HG03342 (cell line): ENCODE results near the gene ELFN2.
"Not testable (repeated sequence)": the region's sequence is repeated elsewhere in the genome, so short reads cannot be mapped to it uniquely, and the experiment has no call there.

Experiments
- ATAC-seq: cut with Tn5 transposase; IDR thresholded peaks from one replicate; pipeline ENCODE4 v1.9.1; 2021; ENCODE audit warnings: mild to moderate bottlenecking, moderate library complexity; ENCODE audit not compliant: unreplicated experiment

Gene ELFN2

DNA sequence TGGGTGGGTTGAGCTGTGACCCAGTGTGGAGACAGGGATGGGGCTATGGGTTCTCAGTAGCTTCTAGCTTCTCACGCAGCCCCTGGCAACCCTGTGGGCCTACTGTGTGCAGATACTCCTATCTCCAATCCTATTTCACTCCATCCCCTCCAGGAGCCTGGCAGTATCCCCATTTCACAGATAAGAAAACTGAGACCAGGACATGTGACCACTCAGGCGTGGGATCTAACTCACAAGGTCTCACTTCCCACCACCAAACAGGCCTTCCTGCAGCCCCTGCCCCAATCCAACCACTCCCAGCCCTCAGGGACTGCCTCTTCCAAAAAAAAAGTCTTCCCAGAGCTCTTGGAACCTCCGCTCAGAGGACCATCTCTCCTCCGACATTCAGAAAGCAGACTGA lies 15.6 kb downstream of the ELFN2 start:
- ATAC-seq, result no peak

DNA sequence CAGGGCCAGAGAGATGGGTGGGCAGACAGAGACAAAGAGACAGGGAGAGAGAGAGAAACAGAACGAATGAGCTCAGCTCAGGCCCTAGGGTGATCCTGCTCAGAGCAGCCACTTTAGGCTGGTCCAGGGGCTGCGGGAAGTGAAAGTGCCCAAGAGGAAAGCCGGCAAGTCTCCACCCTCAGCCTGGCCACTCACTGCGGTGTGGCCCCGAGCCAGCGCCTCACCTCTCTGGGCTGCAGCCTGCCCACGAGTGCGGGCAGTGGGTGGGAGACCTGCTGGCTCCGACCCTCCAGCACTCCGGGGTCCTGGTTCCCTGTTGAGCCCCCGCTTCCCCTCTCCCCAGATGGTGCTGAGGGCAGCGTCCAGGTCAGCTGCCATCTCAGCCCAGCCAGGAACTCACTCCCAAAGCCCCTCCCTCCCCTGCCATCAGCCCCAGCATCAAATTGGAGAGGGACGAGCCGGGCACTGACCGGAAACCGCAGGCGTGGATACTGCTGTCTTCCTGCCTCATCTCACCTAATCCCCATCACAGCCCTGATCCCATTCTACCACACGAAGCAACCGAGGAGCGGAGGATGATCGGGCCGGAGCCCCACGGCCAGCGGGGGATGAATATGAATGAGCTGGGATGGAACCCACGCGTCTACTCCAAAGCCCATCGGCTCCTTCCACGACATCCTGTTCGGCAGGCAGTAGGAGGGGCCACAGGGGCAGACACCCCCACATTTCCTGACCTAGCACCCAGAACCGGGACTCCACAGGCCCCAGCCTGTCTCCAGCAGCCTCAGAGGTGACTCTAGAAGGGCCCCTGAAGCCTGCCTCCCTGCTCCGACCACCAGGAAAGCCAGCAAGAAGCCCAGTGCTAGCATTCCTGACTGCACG lies 16.9 kb downstream of the ELFN2 start:
- ATAC-seq, result no peak

DNA sequence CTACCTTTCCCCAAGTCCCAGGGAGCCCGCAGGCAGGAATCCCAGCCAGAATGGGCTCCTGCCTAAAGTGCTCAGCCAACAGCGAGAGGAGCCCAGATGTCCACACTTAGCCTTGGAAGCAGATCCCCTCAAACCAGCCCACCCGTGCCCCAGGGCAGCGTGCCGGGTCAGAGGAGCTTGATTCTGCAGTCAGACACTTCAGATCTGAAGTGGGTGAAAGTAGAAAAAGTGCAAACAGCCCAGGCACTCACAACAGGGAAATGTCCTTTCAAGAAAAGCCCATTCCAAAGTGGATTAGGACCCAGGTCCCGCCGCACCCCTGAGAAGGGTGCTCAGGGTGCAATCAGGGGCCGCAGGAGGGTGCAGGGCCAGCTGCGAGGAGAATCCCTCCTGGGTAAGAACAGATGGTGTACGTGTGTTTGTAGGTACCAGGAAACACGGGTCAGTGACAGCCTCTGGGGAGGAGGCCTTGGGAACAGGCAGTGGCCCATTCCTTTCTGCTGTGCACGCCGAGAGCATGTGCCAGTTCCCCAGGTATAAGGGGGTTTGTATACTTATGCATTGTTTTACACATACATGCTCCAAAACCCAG lies 17.7 kb downstream of the ELFN2 start:
- ATAC-seq, result no peak

DNA sequence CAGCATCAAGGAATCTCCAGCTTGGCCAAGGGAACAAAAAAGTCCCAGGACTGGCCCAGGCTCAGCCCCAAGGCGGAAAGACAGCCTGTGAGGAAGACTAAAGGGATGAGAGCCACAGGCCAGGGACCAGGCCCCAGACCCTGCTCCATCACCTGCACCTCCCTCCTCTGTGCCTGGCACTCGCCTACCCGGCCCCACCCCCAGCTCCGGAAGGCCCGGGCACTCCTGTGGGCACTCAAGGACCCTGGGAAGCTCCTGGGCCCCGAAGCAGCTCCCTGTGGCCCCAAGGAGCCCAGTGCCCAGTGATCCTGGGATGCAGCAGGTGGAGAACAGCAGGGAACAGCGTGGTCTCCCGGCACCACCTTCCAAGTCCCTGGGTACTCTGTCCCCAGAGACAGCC lies 18.2 kb downstream of the ELFN2 start:
- ATAC-seq, result no peak

DNA sequence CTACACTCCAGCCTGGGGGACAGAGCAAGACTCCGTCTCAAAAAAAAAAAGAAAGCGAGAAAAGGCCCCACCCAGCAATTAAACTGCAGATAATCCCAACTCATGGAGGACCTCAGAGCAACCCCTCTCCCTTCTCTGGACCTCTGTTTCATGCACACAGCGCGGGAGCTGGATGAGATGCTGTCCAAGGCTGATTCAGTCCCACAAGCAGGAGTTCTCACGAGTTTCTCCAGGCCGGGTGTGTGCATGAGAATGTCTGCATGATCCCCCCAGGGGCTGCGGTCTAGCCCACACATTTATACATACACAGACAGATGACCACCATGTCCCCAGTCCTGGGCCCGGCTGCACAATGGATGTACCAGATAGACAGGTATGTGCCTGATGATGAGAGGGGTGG lies 19.4 kb downstream of the ELFN2 start:
- no peak for ATAC-seq

DNA sequence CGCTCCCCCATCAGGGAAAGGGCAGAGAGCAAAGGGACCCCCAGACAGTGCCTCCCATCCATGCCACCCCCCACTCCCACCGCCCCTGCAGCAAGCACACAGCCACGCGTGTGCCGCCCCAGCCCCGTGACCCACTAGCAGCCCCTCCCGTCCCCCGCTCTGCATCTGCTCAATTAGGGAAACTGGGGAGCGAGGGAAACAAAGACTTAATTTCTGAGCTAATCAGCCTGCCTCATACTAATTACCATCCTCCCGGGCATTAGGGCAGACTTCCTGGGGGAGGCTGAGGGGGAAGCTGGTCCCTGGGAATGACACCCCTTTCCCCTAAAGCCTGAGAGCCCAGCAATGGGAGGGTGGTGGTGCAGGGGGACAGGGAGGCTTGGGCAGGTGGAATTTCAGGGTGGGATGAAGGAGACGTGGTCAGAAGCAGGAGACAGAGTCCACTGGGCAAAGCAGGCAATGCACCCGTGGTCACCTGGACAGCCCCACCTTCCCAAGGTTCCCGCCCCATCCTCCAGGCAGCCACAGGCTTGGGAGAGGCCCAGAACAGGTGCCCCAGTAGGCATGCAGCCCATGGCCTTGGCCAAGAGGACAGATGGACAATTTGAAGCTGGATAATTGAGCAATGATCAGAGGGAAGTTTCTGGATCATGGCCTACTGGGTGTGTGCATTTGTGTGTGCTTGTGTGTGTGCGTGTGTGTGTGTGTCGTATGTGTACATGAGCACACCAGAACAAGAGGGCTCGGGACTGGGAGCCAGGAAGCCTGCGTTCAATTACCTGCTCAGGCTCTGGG lies 20.6 kb downstream of the ELFN2 start:
- no peak for ATAC-seq

DNA sequence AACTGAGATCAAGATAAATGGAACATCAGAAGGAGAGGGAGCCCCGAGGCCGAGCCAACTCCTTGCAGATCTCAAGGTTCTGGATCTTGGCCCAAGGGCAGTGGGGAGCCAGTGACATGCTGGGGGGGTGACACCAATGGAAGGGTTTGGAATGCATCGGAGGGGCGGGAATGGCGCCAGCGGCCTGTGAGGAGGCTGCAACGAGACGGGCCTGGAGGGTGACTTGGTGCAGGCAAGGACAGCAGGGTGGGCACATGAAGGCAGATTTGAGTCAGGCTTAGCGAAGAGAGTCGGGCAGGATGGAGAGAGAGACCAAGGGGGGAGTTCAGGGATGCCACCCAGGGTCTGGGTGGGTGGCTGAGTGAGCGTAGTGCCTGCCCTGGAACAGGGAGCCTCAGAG lies 23.2 kb downstream of the ELFN2 start:
- no peak for ATAC-seq

DNA sequence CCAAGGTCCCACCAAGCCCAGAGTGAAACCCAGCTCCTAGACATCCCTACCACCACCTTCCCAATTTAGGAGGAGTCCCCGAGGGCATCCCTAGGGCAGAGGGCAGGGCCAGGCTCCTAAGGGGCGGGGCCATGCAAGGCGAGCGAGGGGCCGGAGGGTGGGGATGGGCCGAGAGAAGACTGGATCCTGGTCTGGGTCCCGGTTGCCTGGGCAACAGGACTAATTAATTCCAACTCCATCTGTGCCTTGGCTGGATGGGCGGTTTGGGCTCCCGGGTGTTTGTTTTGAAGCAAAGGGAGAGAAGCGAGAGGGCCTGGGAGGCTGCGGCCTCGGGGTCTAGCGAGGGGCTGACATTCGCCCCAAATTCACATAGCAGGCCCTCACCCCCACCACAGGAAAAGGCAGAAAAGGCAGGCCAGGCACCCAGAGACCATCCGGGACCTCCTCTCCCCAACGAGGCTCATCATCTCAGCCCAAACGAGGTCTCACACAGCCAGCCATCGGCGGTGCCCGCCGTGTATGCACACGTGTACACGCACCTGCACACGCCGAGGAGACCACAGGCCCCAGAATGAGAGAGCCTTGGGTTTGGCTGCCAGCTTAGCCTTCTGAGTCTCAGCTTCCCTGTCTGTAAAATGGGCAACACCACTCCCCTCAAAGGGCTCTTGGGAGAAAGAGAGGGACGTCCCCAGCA lies 23.9 kb downstream of the ELFN2 start:
- ATAC-seq, result no peak

DNA sequence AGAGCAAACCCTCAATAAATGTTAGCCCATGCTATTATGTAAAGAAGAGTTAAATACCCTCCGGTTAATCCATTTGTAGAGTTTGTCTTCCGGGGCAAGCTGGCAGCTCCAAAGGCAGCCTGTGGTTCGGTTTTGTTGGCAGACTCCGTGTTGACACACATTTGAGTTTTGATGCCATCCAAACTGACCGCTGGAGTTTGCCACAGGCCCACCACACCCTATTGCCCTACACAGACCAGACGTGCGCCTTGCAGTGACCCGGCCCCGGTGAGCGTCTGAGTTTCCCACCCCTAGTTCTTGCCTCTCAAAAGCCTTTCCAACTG lies 25.1 kb downstream of the ELFN2 start:
- no peak for ATAC-seq

DNA sequence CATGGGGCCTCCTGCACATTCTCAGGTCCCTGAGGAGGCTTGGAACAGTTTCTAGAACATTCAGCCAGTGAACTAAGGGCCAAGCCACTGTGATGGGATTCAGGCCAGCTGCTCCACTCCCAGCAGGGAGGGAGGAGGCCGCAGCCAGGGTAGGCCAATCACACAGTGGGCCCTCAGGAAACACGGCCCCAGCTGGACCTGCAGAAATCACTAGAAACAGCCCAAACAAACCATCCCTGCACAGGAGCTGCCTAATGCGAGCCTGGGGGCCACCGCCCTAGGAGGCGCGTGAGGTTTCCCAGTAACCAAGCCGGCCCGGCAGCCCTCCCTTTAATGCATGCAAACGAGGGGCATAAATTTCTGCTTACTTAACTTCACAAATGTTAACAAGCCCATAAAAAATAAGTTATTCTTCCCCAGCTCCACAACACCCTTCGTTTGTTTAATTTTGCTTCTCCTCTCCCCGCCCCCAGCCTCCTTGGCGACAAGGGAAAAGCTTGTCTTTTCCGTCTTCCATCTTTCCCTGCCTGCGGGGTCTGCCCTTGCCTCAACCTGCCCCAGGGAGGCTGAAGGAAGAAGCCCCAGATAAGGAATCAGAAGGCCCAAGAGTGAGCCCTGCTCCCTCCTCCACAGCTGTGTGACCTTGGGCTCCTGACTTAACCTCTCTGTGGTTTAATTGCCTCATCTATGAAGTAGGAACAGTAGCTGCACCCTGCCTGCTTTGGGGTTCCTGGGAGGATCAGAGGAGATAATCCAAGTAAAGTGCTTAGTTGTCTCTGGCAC lies 25.7 kb downstream of the ELFN2 start:
- ATAC-seq, result no peak

DNA sequence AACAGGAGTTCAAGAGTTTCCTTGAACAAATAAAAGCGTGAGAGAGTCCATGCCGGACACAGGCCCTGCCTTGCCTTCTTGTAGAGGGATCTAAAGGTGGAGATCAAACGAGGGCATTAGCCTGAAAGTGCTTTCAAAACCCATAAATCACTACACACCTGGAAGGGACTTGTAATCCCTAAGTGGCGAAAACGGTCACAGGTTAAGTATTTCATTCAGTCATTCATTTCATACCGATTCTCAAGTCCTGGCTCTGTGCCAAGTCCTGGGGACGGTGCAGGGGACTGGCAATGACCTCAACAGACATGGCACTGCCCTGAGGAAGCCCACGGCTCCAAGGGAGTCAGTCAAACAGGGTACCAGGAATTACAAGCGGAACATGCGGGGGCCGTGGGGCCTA lies 26.6 kb downstream of the ELFN2 start:
- no peak for ATAC-seq

DNA sequence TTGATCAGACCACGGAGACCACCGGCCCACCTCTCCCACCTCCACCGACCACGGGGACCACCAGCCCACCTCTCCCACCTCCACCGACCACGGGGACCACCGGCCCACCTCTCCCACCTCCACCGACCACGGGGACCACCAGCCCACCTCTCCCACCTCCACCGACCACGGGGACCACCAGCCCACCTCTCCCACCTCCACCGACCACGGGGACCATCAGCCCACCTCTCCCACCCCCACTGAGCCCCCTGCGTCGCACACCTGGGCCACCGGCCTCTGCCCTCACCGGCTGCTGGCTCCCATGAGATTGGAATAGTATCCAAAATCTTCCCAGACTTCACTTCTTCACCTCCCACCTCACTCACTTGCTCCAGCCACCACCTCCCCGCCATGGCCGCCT lies 27.8 kb downstream of the ELFN2 start:
- not testable (repeated sequence) for ATAC-seq

DNA sequence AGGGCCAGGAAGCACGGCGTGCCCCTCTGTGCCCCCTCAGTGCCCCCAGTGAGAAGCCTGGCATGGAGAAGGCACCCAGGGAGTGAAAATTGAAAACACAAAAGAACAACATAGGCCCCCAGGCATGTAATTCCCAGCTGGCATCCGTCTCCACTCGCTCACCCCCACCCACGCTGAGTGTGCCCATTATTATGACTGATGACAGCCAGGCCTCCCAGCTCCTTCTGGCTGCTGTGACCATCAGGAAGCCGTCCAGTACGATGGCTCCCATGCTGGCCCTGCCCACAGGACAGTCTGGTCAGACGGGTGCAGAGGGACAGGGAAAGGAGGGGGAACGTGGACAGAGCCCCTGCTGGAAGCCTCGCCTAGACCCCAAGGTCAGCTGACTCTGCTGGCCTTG lies 30.1 kb downstream of the ELFN2 start:
- no peak for ATAC-seq

DNA sequence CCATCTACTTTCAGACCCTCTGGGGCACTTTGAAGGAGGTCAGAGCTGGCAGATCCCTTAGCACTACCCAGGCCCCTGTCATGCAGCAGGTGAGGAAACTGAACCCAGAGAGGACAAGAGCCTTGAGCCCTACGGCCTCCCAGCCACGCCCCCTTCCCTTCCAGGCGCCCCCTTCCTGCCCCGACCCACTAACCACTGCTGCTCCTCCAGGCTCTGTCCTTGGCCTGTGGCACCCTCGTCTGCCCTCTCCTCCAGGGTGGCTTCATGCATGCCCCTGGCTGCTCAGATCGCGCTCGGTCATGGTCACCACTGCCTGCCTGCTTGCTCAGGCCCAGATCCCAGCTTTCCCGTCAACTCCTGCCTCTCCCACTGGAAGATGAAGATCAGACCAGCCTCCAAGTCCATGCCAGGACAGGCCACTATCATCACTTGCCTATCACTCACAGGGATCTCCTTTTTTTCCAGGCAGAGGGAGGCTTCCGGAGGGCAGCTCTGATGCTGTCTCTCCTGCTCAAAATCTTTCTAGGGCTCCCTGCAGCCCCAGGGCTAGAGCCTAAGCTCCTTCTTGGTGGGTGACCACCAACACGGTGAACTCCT lies 30.7 kb downstream of the ELFN2 start:
- ATAC-seq, result no peak

DNA sequence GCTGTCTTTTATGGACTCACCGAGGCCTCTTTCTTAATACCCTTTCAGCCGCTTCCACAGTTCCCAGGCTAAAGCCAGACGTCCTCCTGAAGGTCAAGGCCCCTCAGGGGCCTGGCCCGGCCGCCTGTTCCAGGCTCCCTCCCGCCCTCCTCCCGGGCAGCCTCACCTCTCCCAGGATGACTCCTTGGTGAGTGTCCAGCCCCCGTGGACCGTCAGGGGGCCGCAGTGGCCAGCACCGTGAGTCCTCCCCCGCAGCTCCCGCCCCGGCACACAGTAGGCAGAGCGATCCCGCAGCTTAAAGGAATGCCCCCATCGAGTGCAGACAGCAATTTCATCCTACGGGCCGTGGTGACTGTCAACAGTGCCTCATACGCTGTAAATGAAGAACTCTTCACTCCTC lies 32.9 kb downstream of the ELFN2 start:
- ATAC-seq, result no peak

DNA sequence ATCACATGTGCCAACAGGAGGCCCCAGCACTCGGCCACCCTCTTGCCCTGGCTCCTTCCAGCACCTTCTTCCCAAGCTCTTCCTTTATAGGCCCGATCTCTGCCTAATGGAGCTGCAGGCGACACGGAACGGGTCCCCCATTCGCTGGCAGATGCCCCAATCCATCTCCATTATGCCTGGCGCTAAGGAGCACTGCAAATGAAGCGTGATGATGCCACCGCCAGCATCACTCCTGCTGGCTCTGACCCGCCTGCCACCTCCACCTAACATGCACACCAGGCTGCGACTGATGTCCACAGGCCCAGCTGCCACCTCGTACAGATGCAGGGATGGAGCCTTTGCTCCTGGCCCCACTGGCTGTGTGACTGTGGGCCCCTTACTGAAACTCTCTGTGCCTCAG lies 33.5 kb downstream of the ELFN2 start:
- ATAC-seq, result no peak

DNA sequence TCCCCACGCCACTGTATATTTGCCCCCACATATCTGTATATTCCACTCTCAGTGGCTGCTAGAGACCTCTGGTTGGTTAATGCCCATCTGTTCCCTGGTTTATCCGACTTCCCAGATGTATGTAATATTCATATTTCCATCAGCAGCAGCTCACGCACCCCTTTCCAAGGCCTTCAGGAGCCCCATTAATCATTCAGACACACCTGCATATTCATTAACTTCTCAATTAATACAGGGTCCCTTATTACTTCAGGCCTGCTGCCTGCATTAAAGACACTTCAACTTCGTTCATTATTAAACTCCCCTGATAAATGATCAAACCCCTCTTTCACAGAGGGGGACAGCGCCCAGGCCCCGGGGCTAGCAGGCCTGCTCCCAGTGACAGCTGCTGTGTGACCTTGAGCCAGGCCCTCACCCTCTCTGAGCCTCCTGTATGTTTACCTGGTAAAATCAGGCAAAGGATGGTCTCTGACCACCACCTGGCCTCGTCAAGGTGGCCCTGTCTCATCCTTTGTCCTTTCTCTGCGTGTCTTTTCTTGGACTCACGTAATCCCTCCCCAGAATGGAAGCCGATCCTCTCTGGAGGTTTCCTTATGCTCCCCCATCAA lies 34.5 kb downstream of the ELFN2 start:
- ATAC-seq, result no peak

DNA sequence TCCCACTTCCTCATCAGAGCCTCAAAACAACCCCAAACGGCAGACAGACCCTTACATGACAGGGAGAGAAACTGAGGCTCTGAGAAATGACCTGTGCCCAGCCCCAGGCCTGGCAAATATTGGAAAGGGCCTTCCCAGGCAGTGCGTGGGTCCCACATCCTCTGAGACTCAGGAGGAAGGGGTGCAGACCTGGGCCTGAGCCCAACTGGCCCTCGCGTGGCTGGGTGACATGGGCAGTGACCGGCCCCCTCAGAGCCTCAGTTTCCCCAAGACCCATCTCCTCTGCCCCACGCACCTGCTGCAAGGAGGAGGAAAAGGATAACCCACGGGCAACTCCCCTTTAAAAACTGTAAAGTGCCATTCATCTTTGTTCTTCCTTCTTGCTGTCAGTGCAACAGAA lies 35.6 kb downstream of the ELFN2 start:
- ATAC-seq, result no peak

DNA sequence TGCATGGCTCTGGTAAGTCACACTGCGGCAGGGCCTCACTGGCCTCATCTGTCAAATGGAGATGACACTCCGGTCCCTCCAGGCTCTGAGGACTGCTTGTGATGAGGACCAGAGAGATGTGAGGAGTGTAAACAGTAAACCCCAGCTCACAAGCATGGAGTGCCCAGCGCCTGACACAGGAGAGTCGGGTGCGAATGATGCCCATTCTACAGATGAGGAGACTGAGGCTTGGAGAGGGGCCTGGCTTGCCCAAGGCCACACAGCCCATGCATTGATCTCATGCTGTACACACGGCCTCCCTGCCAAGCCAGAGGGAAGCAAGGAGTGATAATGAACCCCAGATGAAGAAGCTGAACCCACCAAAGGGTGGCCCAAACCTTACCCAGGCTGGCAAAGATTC lies 37.2 kb downstream of the ELFN2 start:
- no peak for ATAC-seq

DNA sequence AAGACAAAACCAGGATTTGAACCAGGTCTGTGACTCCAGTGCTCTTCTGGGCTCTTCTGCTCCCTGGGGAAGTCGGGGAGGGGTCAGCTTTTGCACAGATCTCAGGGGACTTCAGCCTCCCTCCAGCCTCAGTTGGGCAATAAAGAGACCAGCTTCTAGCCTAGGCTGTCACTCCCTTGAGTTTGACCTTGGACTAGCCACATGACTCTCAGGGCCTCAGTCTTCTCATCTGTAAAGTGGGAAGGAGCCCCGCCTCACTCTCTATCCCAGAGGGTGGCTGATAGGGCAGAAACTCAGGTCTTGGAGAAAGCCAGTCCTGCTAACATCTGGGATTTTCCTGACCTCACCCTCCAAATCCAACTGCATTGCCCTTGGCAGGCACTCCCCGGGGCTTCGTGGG lies 38.7 kb downstream of the ELFN2 start:
- no peak for ATAC-seq
